Measurements from ENCODE around the gene FMNL3. TPM values are rescaled to one million over a fixed set of nuclear protein-coding genes. Genes with fewer than 3 reads are reported as not detected.

FMNL3 gene
- total RNA-seq, 1 donor from 2014 or later: 58.4 TPM

DNA sequence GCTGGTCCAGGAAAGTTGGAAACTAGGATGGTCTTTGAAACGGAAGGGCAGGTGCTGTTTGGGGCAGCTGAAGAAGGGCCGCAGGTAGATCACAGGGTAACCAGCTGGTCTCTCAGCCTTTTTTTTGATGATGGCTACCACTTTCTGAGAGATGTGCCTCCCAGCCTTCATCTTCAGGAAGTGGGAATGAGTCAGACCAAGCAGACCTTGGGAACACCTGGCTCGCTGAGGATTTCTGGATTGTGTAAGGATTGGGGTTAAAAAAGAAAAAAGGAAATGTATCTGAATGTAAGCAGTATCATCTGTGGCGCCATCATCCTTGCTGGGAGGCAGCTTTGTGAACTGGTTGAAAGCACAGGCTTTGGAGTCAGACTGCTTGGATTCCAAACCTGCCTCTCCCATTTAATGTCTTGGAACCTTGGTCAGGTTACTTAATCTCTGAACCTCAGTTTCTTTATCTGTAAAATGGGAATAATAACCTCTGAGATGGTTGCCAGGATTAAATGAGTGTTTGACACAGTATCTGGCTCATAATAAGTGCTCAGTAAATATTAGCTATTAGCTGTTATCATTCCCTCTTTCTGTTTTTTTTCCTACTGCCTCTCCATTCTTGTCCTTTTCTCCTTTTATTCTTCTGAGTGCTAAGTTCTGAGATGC, 82.2 kb downstream of the FMNL3 start:
- H3K27me3 Mint-ChIP-seq (ENCODE audit: low read depth, unreplicated experiment): no peaks in the 10 kb centered on the region
- H3K27ac Mint-ChIP-seq (ENCODE audit: unreplicated experiment): no peak overlapping the region
- H3K4me3 Mint-ChIP-seq (ENCODE audit: unreplicated experiment): peak overlapping the region; percentile 82

DNA sequence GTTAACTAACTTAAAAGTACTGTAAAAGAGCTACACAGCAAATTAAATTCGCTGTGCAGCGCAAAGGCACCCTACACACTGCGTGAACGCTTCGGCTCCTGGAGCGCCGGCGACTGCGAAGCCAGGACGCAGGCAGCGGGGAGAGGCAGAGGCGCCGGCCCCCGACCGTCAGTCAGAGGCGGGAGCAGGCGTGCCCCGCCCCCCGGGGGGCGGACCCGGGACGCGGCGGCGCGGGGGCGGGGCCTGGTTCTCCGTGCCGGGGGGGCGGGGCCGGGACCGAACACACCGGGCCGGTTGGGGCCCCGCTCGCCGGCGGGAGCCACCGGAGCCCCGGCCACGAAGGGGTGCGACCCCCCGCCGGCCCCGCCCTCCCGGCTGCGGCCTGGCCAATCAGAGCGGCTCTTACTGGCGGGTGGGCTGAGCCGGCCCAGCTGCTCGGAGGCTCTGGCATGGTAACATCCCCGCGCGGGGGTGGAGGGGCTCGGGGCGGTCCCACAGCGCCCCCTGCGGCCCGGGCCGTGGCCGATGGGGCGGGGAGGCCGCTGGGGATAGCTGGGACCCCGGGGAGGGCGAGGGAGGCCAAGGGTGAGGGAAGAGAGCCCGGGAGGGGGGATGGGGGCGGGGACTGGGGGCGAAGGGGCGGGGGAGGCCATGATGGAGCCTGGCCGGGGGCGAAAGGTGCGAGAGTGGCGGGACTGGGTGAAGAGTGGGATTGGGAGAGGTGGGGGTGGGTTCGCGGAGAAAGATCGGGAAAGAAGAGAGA, 83.9 kb downstream of the FMNL3 start, which contains the start of gene PRPF40B:
Gene PRPF40B (plus strand): TSS at position 420 of the 763 bp plus-strand sequence. CDS start 30 bp downstream, at position 450.
- peak within 1 kb of the TSS; percentile 25 for H3K27ac ChIP-seq (ENCODE audit: low read depth, low read length)
- TF ChIP-seq, protein P1, sequence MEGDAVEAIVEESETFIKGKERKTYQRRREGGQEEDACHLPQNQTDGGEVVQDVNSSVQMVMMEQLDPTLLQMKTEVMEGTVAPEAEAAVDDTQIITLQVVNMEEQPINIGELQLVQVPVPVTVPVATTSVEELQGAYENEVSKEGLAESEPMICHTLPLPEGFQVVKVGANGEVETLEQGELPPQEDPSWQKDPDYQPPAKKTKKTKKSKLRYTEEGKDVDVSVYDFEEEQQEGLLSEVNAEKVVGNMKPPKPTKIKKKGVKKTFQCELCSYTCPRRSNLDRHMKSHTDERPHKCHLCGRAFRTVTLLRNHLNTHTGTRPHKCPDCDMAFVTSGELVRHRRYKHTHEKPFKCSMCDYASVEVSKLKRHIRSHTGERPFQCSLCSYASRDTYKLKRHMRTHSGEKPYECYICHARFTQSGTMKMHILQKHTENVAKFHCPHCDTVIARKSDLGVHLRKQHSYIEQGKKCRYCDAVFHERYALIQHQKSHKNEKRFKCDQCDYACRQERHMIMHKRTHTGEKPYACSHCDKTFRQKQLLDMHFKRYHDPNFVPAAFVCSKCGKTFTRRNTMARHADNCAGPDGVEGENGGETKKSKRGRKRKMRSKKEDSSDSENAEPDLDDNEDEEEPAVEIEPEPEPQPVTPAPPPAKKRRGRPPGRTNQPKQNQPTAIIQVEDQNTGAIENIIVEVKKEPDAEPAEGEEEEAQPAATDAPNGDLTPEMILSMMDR (IDR thresholded peaks at IDR 0.05; ENCODE audit: insufficient read depth, low read depth, low read length): no peak
- TF ChIP-seq EZH2 (IDR thresholded peaks at IDR 0.05; ENCODE audit: insufficient read depth, low read length): no peak

More for the DNA sequence above, 82.2 kb downstream of the FMNL3 start:
- TF ChIP-seq, protein P1 (IDR thresholded peaks at IDR 0.05; ENCODE audit: insufficient read depth, low read depth, low read length): no peak
- TF ChIP-seq EZH2 (IDR thresholded peaks at IDR 0.05; ENCODE audit: insufficient read depth, low read length): no peak
- Histone ChIP-seq H3K79me2 (ENCODE audit: insufficient read depth, low read length) (no peaks in the 10 kb centered on the region), H3K4me3 (ENCODE audit: insufficient read depth, low read depth, low read length) (no peak overlapping the region), H3K27ac (ENCODE audit: low read depth, low read length) (no peak overlapping the region), H3K27me3 (ENCODE audit: insufficient read depth, low read length) (no peaks in the 10 kb centered on the region), H3K4me2 (ENCODE audit: low read length) (peak overlapping the region; percentile 18), H4K20me1 (ENCODE audit: insufficient read depth, low read length) (peaks cover 15% of the 10 kb centered on the region), H3K36me3 (ENCODE audit: insufficient read depth, low read length) (no peaks in the 10 kb centered on the region), H3K4me1 (ENCODE audit: insufficient read depth, low read length) (peaks cover 32% of the 10 kb centered on the region), H3K9me3 (ENCODE audit: insufficient read depth, low read depth, low read length) (no peaks in the 10 kb centered on the region), H3K9ac (ENCODE audit: low read length) (no peak overlapping the region), H2AFZ (ENCODE audit: low read depth, low read length) (no peak overlapping the region)
- H3K4me1 Mint-ChIP-seq (ENCODE audit: low read depth, unreplicated experiment): peaks cover 14% of the 10 kb centered on the region
- DNase-seq (ENCODE audit: low read depth): peak; percentile 56
- peaks cover 3% of the 10 kb centered on the region for H3K36me3 Mint-ChIP-seq (ENCODE audit: low read depth, unreplicated experiment)
- FAIRE-seq: no peak
- H3K9me3 Mint-ChIP-seq (ENCODE audit: unreplicated experiment): no peaks in the 10 kb centered on the region

More for the DNA sequence above, 83.9 kb downstream of the FMNL3 start, which contains the start of gene PRPF40B:
- Histone ChIP-seq H3K79me2 (ENCODE audit: insufficient read depth, low read length) (no peaks in the 10 kb centered on the region), H3K36me3 (ENCODE audit: insufficient read depth, low read length) (no peaks in the 10 kb centered on the region), H3K9ac (ENCODE audit: low read length) (peak within 1 kb of the TSS; percentile 79), H3K27me3 (ENCODE audit: insufficient read depth, low read length) (no peaks in the 10 kb centered on the region), H4K20me1 (ENCODE audit: insufficient read depth, low read length) (peaks cover 12% of the 10 kb centered on the region), H3K4me2 (ENCODE audit: low read length) (peak within 1 kb of the TSS; percentile 97), H3K4me3 (ENCODE audit: insufficient read depth, low read depth, low read length) (peak within 1 kb of the TSS; percentile 68), H3K9me3 (ENCODE audit: insufficient read depth, low read depth, low read length) (no peaks in the 10 kb centered on the region), H2AFZ (ENCODE audit: low read depth, low read length) (peak within 1 kb of the TSS; percentile 73), H3K4me1 (ENCODE audit: insufficient read depth, low read length) (peaks cover 32% of the 10 kb centered on the region)
- H3K27ac Mint-ChIP-seq (ENCODE audit: unreplicated experiment): peak within 1 kb of the TSS; percentile 85
- H3K9me3 Mint-ChIP-seq (ENCODE audit: unreplicated experiment): no peaks in the 10 kb centered on the region
- FAIRE-seq: no peak
- peak; percentile 53 for DNase-seq (ENCODE audit: low read depth)
- peaks cover 14% of the 10 kb centered on the region for H3K4me1 Mint-ChIP-seq (ENCODE audit: low read depth, unreplicated experiment)
- H3K36me3 Mint-ChIP-seq (ENCODE audit: low read depth, unreplicated experiment): peaks cover 3% of the 10 kb centered on the region
- peak within 1 kb of the TSS; percentile 88 for H3K4me3 Mint-ChIP-seq (ENCODE audit: unreplicated experiment)
- H3K27me3 Mint-ChIP-seq (ENCODE audit: low read depth, unreplicated experiment): peaks cover under 1% of the 10 kb centered on the region

Measured in astrocyte (in vitro differentiated cells and primary cell).